NB4 (cell line): ENCODE results near the gene SNTG2.

Experiments
- CTCF ChIP-seq: IDR thresholded peaks from one replicate; pipeline ENCODE4 v1.5.1; 2012; ENCODE audit warnings: low read depth, low read length
- MYC ChIP-seq: IDR thresholded peaks from 2 replicates; pipeline ENCODE4 v1.6.1; 2011; ENCODE audit warnings: low read depth, low read length
- POLR2A ChIP-seq: IDR thresholded peaks from 2 replicates; pipeline ENCODE4 v1.6.1; 2011; ENCODE audit warnings: mild to moderate bottlenecking; ENCODE audit not compliant: insufficient read length; ENCODE audit errors: extremely low read depth

- TF ChIP-seq CTCF (no peak), MYC (no peak), POLR2A (no peak)
These were observed 419.3 kb downstream of the SNTG2 start for GRCh38 chr2:1369905-1370304.
